Progenitor cell of endocrine pancreas (in vitro differentiated cells): ENCODE measurements around the gene CENPP. TPM values are rescaled to one million over a fixed set of nuclear protein-coding genes. Genes with fewer than 3 reads are reported as not detected.
A peak's percentile ranks its signal among the peaks of the same experiment; 100 is the strongest.

Experiments used
- DNase-seq: peaks from one replicate; pipeline ENCODE4 v3.0.0; 2021; ENCODE audit warnings: low spot score; ENCODE audit not compliant: unreplicated experiment
- H3K27ac Mint-ChIP-seq: 2 replicates; pipeline ENCODE4 v1.8.0; 2021; ENCODE audit warnings: mild to moderate bottlenecking, moderate library complexity, mixed read lengths
- H3K27me3 Mint-ChIP-seq: 2 replicates; pipeline ENCODE4 v1.8.0; 2021; ENCODE audit warnings: mixed read lengths
- H3K36me3 Mint-ChIP-seq: 2 replicates; pipeline ENCODE4 v1.8.0; 2022; ENCODE audit warnings: mixed read lengths; ENCODE audit not compliant: insufficient read depth
- H3K4me1 Mint-ChIP-seq: 2 replicates; pipeline ENCODE4 v1.8.0; 2021; ENCODE audit warnings: low read depth, mixed read lengths
- H3K4me3 Mint-ChIP-seq: 2 replicates; pipeline ENCODE4 v1.8.0; 2021; ENCODE audit warnings: low read depth, mild to moderate bottlenecking, moderate library complexity, mixed read lengths
- H3K9me3 Mint-ChIP-seq: 2 replicates; pipeline ENCODE4 v1.8.0; 2021; ENCODE audit warnings: low read depth, mixed read lengths
- CTCF ChIP-seq: fragments of 200-600 bp; sonication (generic); IDR thresholded peaks from one replicate; pipeline ENCODE4 v1.5.0; 2021; ENCODE audit warnings: antibody characterized with exemption, mild to moderate bottlenecking; ENCODE audit not compliant: unreplicated experiment
- total RNA-seq: library from RNA; stranded (reverse); gene quantifications from 2 replicates; pipeline ENCODE4 v1.2.1, GENCODE V29; 2021

Gene CENPP
- total RNA-seq, 1 donor from 2014 or later = 5.0 TPM

- H3K27me3 Mint-ChIP-seq = no peaks in the 10 kb centered on the region
- H3K36me3 Mint-ChIP-seq = no peaks in the 10 kb centered on the region
- no peaks in the 10 kb centered on the region for H3K9me3 Mint-ChIP-seq
- H3K27ac Mint-ChIP-seq = no peak overlapping the region
- H3K4me1 Mint-ChIP-seq = peaks cover 9% of the 10 kb centered on the region
- TF ChIP-seq CTCF = no peak
- DNase-seq = no peak
- no peak overlapping the region for H3K4me3 Mint-ChIP-seq
Observed at GRCh38 chr9:92440751-92441046, 114.9 kb downstream of the CENPP start.

DNA sequence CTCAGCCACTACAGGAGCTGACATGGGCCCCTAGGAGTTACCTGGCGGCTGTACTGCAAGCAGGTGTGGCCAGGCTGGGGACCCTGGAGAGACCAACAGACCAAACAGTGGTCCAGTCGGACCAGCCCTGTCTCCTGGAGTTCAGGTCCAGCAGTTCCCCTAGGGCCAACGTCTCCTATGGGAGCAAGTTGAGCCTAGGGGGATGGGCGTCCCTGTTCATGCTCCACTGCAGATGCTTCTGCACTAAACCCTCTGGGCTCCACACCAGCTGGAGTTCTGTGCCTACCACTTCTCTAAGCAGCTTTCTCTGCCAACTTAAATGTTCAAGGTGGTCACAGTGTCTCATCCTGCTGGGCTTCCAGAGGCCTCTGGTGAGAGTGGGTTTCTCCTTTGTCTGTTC, 119.1 kb downstream of the CENPP start:
- Mint-ChIP-seq H3K4me1 (no peaks in the 10 kb centered on the region), H3K36me3 (no peaks in the 10 kb centered on the region), H3K9me3 (no peaks in the 10 kb centered on the region), H3K27me3 (peaks cover 4% of the 10 kb centered on the region), H3K27ac (no peak overlapping the region), H3K4me3 (no peak overlapping the region)
- no peak for DNase-seq
- no peak for TF ChIP-seq CTCF

GRCh38 chr9:92446536-92446935, 120.8 kb downstream of the CENPP start:
- Mint-ChIP-seq H3K9me3 (no peaks in the 10 kb centered on the region), H3K4me3 (no peak overlapping the region), H3K4me1 (no peaks in the 10 kb centered on the region), H3K27me3 (peaks cover 4% of the 10 kb centered on the region), H3K36me3 (no peaks in the 10 kb centered on the region), H3K27ac (no peak overlapping the region)
- DNase-seq = no peak
- TF ChIP-seq CTCF = no peak

- H3K4me3 Mint-ChIP-seq = no peak overlapping the region
- H3K27me3 Mint-ChIP-seq = peaks cover 8% of the 10 kb centered on the region
- peak; percentile 27 for TF ChIP-seq CTCF
Observed at GRCh38 chr9:92455217-92455616, 129.5 kb downstream of the CENPP start.

DNA sequence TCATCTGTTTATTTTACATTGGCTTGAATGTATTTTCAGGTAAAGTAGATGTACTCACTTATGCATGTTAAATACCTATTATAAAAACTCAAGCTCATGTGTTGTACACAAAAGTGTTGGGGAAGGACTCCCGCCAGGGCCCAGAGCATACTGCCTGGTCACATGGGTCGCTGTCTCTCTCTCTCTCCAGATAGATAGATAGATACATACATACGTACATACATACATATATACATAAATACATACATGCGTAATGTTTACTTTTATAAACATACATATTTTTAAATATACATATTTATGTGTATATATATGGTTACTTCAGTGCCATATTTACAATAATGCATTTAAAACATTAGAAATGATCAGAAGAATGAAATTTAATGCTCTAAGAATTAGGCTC, 131.8 kb downstream of the CENPP start:
- Mint-ChIP-seq H3K27ac (no peak overlapping the region), H3K9me3 (no peaks in the 10 kb centered on the region), H3K36me3 (no peaks in the 10 kb centered on the region), H3K27me3 (peaks cover 21% of the 10 kb centered on the region), H3K4me1 (no peaks in the 10 kb centered on the region), H3K4me3 (no peak overlapping the region)
- DNase-seq = no peak
- no peak for TF ChIP-seq CTCF

More at GRCh38 chr9:92455217-92455616, 129.5 kb downstream of the CENPP start:
- H3K9me3 Mint-ChIP-seq = no peaks in the 10 kb centered on the region
- H3K27ac Mint-ChIP-seq = no peak overlapping the region
- H3K36me3 Mint-ChIP-seq = no peaks in the 10 kb centered on the region
- H3K4me1 Mint-ChIP-seq = no peaks in the 10 kb centered on the region
- no peak for DNase-seq

DNA sequence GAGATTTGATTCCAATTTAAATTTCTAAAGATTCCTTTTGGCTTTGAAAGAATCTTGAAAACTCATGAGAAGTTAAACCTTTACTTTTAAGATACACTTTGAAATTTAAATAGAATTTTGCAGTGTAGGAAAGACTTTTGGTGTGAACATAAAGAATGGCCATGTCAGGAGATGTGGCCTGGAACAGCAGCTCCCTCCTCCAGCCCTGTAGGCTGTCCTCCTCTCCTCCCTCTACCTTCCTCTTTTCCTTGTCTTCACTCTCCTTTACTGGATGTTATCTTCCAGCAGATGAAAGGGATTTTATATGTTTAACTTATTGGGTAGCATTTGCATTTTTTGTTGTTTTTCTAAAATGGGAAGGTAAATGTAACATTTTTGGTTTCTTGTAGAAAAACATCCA, 137.6 kb downstream of the CENPP start:
- TF ChIP-seq CTCF = no peak
- H3K36me3 Mint-ChIP-seq = no peaks in the 10 kb centered on the region
- H3K9me3 Mint-ChIP-seq = no peaks in the 10 kb centered on the region
- H3K27me3 Mint-ChIP-seq = peaks cover 47% of the 10 kb centered on the region
- H3K4me1 Mint-ChIP-seq = peaks cover 11% of the 10 kb centered on the region
- H3K27ac Mint-ChIP-seq = no peak overlapping the region
- DNase-seq = no peak
- H3K4me3 Mint-ChIP-seq = no peak overlapping the region
